Neural progenitor cell (in vitro differentiated cells): ENCODE data around the gene RGS8.

Experiments used
- CTCF ChIP-seq: fragments of 200-600 bp; sonication (generic); IDR thresholded peaks from 2 replicates; pipeline ENCODE4 v1.5.1; 2017; ENCODE audit warnings: antibody characterized with exemption, mild to moderate bottlenecking
- EZH2 ChIP-seq: fragments of 200-600 bp; sonication (generic); IDR thresholded peaks from 2 replicates; pipeline ENCODE4 v1.6.1; 2017; ENCODE audit warnings: antibody characterized with exemption, mild to moderate bottlenecking, moderate library complexity
- EZH2phosphoT487 ChIP-seq: fragments of 200-600 bp; sonication (generic); IDR thresholded peaks from 2 replicates; pipeline ENCODE4 v1.6.1; 2017; ENCODE audit warnings: antibody characterized with exemption

- TF ChIP-seq CTCF (no peak), EZH2 (no peak), EZH2phosphoT487 (no peak)
These were observed 30.2 kb upstream of the RGS8 start for GRCh38 chr1:182714546-182714945.
